ENCODE data around the gene ANKRD40CL. TPM values are rescaled to one million over a fixed set of nuclear protein-coding genes. Genes with fewer than 3 reads are reported as not detected.

Gene ANKRD40CL
- total and polyA plus RNA-seq, 8 donors = 0.15 to 1.4 (median 0.42) TPM; not detected in 2

GRCh38 chr17:50715471-50715870, 51.8 kb downstream of the ANKRD40CL start:
- intact Hi-C loops (cut with DNase I) = no loop called here
- TF ChIP-seq CTCF (IDR thresholded peaks at IDR 0.05) = no peak

GRCh38 chr17:50712641-50713040, 54.7 kb downstream of the ANKRD40CL start:
- no peak for DNase-seq
- Histone ChIP-seq H3K27ac (no peak overlapping the region), H3K4me3 (no peak overlapping the region), H3K4me1 (peaks cover 11 to 38% of the 10 kb centered on the region in 2 donors), H3K27me3 (no peaks in the 10 kb centered on the region), H3K36me3 (no peaks in the 10 kb centered on the region), H3K9me3 (no peaks in the 10 kb centered on the region)
- no peak for ATAC-seq
- intact Hi-C loops (cut with DNase I) = no loop called here
- TF ChIP-seq CTCF (IDR thresholded peaks at IDR 0.05) = no peak

More at GRCh38 chr17:50715471-50715870, 51.8 kb downstream of the ANKRD40CL start:
- H3K4me3 ChIP-seq = no peak overlapping the region
- H3K27me3 ChIP-seq = no peaks in the 10 kb centered on the region
- no peak overlapping the region for H3K27ac ChIP-seq
- H3K36me3 ChIP-seq = no peaks in the 10 kb centered on the region
- H3K9me3 ChIP-seq = no peaks in the 10 kb centered on the region
- peaks cover 0 to 20% of the 10 kb centered on the region in 2 donors for H3K4me1 ChIP-seq
- DNase-seq = no peak
- no peak for ATAC-seq

Small RNA genes lying within 50 kb of the gene (microRNA-seq; reads per million reads assigned to microRNA genes)
- gene MIR8059 = 0 reads per million in 2 donors

Other genes starting within 250 kb of the ANKRD40CL start
- gene EPN3, start 234.8 kb downstream of the ANKRD40CL start, total RNA-seq = 1 to 10 TPM in 1 of 2 donors, under 1 TPM in 1; 0.55 to 6.4 TPM
- 1 to 10 TPM; 3.2 to 5.6 (median 4.3) TPM for gene EPN3, start 234.8 kb downstream of the ANKRD40CL start, polyA plus RNA-seq (ENCODE audit: insufficient read length in 6 of 6)
- 10 to 100 TPM; 37.6 to 57.2 TPM for gene SPATA20, start 220.3 kb downstream of the ANKRD40CL start, total RNA-seq
- gene SPATA20, start 220.3 kb downstream of the ANKRD40CL start, polyA plus RNA-seq (ENCODE audit: insufficient read length in 6 of 6) = 10 to 100 TPM; 41.1 to 60.5 (median 47.7) TPM
- 1 to 10 TPM in 1 of 2 donors, under 1 TPM in 1; 0.50 to 4.3 TPM for gene CACNA1G, start 206.8 kb downstream of the ANKRD40CL start, total RNA-seq
- 10 to 100 TPM; 16.6 to 38.2 (median 21.7) TPM for gene CACNA1G, start 206.8 kb downstream of the ANKRD40CL start, polyA plus RNA-seq (ENCODE audit: insufficient read length in 6 of 6)
- gene ABCC3, start 132.6 kb downstream of the ANKRD40CL start, total RNA-seq = 100 to 1,000 TPM in 1 of 2 donors, 10 to 100 TPM in 1; 52.3 to 120 TPM
- gene ABCC3, start 132.6 kb downstream of the ANKRD40CL start, polyA plus RNA-seq (ENCODE audit: insufficient read length in 6 of 6) = 10 to 100 TPM; 30.9 to 82.4 (median 47.5) TPM
- 10 to 100 TPM; 42.2 to 47.1 TPM for gene ANKRD40, start 59.6 kb downstream of the ANKRD40CL start, total RNA-seq
- gene ANKRD40, start 59.6 kb downstream of the ANKRD40CL start, polyA plus RNA-seq (ENCODE audit: insufficient read length in 6 of 6) = 10 to 100 TPM; 44.5 to 52.0 (median 47.1) TPM
- 10 to 100 TPM; 76.1 to 89.2 TPM for gene LUC7L3, start 47.9 kb downstream of the ANKRD40CL start, total RNA-seq
- 100 to 1,000 TPM; 559 to 831 (median 685) TPM for gene LUC7L3, start 47.9 kb downstream of the ANKRD40CL start, polyA plus RNA-seq (ENCODE audit: insufficient read length in 6 of 6)
- not detected for gene WFIKKN2, start 68.1 kb upstream of the ANKRD40CL start, total RNA-seq
- 1 to 10 TPM in 3 of 6 donors, under 1 TPM in 3; 0.65 to 1.2 (median 1.0) TPM for gene WFIKKN2, start 68.1 kb upstream of the ANKRD40CL start, polyA plus RNA-seq (ENCODE audit: insufficient read length in 6 of 6)
- 10 to 100 TPM; 53.4 to 81.1 TPM for gene TOB1, start 98.8 kb upstream of the ANKRD40CL start, total RNA-seq
- gene TOB1, start 98.8 kb upstream of the ANKRD40CL start, polyA plus RNA-seq (ENCODE audit: insufficient read length in 6 of 6) = 10 to 100 TPM; 20.1 to 31.2 (median 28.7) TPM

All from left lung (tissue), 10 donors.